Esophagus squamous epithelium (tissue), 4 donors: Measurements from ENCODE around the gene CCL7.
A peak's percentile ranks its signal among the peaks of the same experiment; 100 is the strongest.

ENCODE experiments used
- CTCF ChIP-seq, 6 experiments: fragments of 450-650 bp in 4 of 6; fragments of 200-600 bp in 2 of 6; sonication (generic) in 2 of 6; IDR thresholded peaks; one replicate each; pipeline ENCODE4 v1.5.1; 2016 to 2019; ENCODE audit warnings: antibody characterized with exemption in 6 of 6, mild to moderate bottlenecking in 4 of 6, moderate library complexity in 4 of 6
- POLR2A ChIP-seq, 4 donors: fragments of 450-650 bp; IDR thresholded peaks; one replicate each; pipeline ENCODE4 v1.6.1; 2017; ENCODE audit warnings: antibody characterized with exemption in 4 of 4, mild to moderate bottlenecking in 4 of 4, moderate library complexity in 3 of 4

- peak in 1 of 6 experiments; percentile 9 for TF ChIP-seq CTCF (IDR thresholded peaks at IDR 0.05)
- no peak for TF ChIP-seq POLR2A (IDR thresholded peaks at IDR 0.05)
These were observed 48.5 kb downstream of the CCL7 start for GRCh38 chr17:34318474-34318873.
